ENCODE data around the gene LAMC2. TPM values are rescaled to one million over a fixed set of nuclear protein-coding genes. Genes with fewer than 3 reads are reported as not detected.

The LAMC2 gene
- total RNA-seq, 1 experiment from 2014 or later, result 0.11 TPM

DNA sequence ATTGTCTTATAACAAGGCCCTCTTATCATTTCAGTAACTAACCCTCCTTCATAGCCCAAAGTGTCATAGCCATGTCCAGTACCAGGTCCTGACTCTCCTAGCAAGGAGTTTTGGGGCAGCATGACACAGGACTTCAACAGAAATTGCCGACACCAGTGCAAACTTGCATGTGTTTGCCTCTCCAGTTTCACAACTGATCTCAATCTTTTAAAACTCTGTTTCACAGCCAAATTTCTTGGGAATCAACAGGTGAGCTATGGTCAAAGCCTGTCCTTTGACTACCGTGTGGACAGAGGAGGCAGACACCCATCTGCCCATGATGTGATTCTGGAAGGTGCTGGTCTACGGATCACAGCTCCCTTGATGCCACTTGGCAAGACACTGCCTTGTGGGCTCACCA lies 36.8 kb downstream of the LAMC2 start:
- intact Hi-C loops (cut with micrococcal nuclease; ENCODE audit: unreplicated experiment), result no loop called here
- Histone ChIP-seq H3K4me3 (ENCODE audit: low read depth, low read length, poor library complexity, severe bottlenecking) (no peak overlapping the region), H3K4me1 (ENCODE audit: insufficient read depth, low read length, poor library complexity, severe bottlenecking) (peaks cover 20% of the 10 kb centered on the region), H3K9me3 (ENCODE audit: low read depth, low read length, poor library complexity, severe bottlenecking) (no peaks in the 10 kb centered on the region), H3K27me3 (replicated peaks; ENCODE audit: insufficient read depth, low read depth, low read length, poor library complexity) (no peaks in the 10 kb centered on the region), H3K36me3 (ENCODE audit: insufficient read depth, low read length, poor library complexity, severe bottlenecking) (no peaks in the 10 kb centered on the region), H3K27ac (ENCODE audit: low read depth, low read length, poor library complexity, severe bottlenecking) (no peak overlapping the region)
- ChIA-PET POLR2A (ENCODE audit: low non-redundant PET) (no interaction called here), CTCF (no interaction called here)
- no TSS peak for BruUV-seq (replicated peaks)
- TF ChIP-seq CTCF (conservative IDR thresholded peaks at IDR 0.05; ENCODE audit: low read depth, low read length) (no peak), EZH2 (IDR thresholded peaks at IDR 0.05; ENCODE audit: borderline replicate concordance, low read depth, low read length, poor library complexity, severe bottlenecking) (no peak)
- no peak for DNase-seq (ENCODE audit: low spot score)

DNA sequence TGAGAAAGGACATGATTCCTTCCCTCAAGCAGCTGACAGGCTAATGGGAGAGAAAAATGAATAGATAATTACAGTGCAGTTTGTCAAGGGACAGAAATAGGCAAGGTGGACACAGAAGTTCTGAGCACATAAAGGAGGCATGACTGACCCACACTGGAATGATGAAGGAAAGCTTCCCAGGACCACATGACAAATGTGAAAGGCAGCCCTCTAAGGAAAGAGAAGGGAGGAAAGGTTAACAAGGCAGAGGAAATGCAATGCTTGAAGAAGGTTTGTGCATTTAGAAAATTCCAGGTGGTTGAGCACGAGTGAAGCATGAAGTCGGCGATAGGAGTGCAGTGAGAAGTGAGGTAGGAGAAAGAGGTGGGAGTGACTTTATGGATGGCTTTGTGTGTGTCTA lies 37.4 kb downstream of the LAMC2 start:
- Histone ChIP-seq H3K4me3 (ENCODE audit: low read depth, low read length, poor library complexity, severe bottlenecking) (no peak overlapping the region), H3K27me3 (replicated peaks; ENCODE audit: insufficient read depth, low read depth, low read length, poor library complexity) (no peaks in the 10 kb centered on the region), H3K36me3 (ENCODE audit: insufficient read depth, low read length, poor library complexity, severe bottlenecking) (no peaks in the 10 kb centered on the region), H3K4me1 (ENCODE audit: insufficient read depth, low read length, poor library complexity, severe bottlenecking) (peaks cover 14% of the 10 kb centered on the region), H3K27ac (ENCODE audit: low read depth, low read length, poor library complexity, severe bottlenecking) (no peak overlapping the region), H3K9me3 (ENCODE audit: low read depth, low read length, poor library complexity, severe bottlenecking) (no peaks in the 10 kb centered on the region)
- TF ChIP-seq CTCF (conservative IDR thresholded peaks at IDR 0.05; ENCODE audit: low read depth, low read length), result no peak
- TF ChIP-seq EZH2 (IDR thresholded peaks at IDR 0.05; ENCODE audit: borderline replicate concordance, low read depth, low read length, poor library complexity, severe bottlenecking), result no peak
- no peak for DNase-seq (ENCODE audit: low spot score)
- POLR2A ChIA-PET (ENCODE audit: low non-redundant PET), result no interaction called here
- BruUV-seq (replicated peaks), result no TSS peak
- intact Hi-C loops (cut with micrococcal nuclease; ENCODE audit: unreplicated experiment), result no loop called here
- CTCF ChIA-PET, result no interaction called here

DNA sequence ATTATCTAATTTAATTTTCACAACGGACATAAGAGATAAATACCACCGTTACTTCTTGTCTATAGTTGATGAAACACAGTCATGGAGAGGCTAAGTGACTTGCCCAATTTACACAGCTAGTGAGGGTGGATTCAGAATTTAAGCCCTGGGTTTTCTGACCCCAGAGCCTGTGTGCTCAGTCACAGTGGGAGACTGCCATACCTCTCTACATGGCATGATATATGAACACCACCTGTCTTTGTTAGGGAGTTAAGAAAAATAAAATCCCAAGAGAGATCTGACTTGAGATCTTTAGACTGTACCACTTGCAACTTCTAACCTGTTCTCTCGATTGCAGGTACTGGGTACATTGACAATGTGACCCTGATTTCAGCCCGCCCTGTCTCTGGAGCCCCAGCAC lies 40.3 kb downstream of the LAMC2 start:
- CTCF ChIA-PET, result no interaction called here
- no peak for DNase-seq (ENCODE audit: low spot score)
- Histone ChIP-seq H3K36me3 (ENCODE audit: insufficient read depth, low read length, poor library complexity, severe bottlenecking) (no peaks in the 10 kb centered on the region), H3K4me1 (ENCODE audit: insufficient read depth, low read length, poor library complexity, severe bottlenecking) (no peaks in the 10 kb centered on the region), H3K27ac (ENCODE audit: low read depth, low read length, poor library complexity, severe bottlenecking) (no peak overlapping the region), H3K4me3 (ENCODE audit: low read depth, low read length, poor library complexity, severe bottlenecking) (no peak overlapping the region), H3K9me3 (ENCODE audit: low read depth, low read length, poor library complexity, severe bottlenecking) (no peaks in the 10 kb centered on the region), H3K27me3 (replicated peaks; ENCODE audit: insufficient read depth, low read depth, low read length, poor library complexity) (no peaks in the 10 kb centered on the region)
- no TSS peak for BruUV-seq (replicated peaks)
- no peak for TF ChIP-seq CTCF (conservative IDR thresholded peaks at IDR 0.05; ENCODE audit: low read depth, low read length)
- no peak for TF ChIP-seq EZH2 (IDR thresholded peaks at IDR 0.05; ENCODE audit: borderline replicate concordance, low read depth, low read length, poor library complexity, severe bottlenecking)
- intact Hi-C loops (cut with micrococcal nuclease; ENCODE audit: unreplicated experiment), result no loop called here
- POLR2A ChIA-PET (ENCODE audit: low non-redundant PET), result no interaction called here

Data from A673 (cell line).